ENCODE results near the gene RIT2. TPM values are rescaled to one million over a fixed set of nuclear protein-coding genes. Genes with fewer than 3 reads are reported as not detected.

Gene RIT2
- polyA plus RNA-seq (2013, experiment 1 of 2): not detected
- not detected for polyA plus RNA-seq (2013, experiment 2 of 2)

DNA sequence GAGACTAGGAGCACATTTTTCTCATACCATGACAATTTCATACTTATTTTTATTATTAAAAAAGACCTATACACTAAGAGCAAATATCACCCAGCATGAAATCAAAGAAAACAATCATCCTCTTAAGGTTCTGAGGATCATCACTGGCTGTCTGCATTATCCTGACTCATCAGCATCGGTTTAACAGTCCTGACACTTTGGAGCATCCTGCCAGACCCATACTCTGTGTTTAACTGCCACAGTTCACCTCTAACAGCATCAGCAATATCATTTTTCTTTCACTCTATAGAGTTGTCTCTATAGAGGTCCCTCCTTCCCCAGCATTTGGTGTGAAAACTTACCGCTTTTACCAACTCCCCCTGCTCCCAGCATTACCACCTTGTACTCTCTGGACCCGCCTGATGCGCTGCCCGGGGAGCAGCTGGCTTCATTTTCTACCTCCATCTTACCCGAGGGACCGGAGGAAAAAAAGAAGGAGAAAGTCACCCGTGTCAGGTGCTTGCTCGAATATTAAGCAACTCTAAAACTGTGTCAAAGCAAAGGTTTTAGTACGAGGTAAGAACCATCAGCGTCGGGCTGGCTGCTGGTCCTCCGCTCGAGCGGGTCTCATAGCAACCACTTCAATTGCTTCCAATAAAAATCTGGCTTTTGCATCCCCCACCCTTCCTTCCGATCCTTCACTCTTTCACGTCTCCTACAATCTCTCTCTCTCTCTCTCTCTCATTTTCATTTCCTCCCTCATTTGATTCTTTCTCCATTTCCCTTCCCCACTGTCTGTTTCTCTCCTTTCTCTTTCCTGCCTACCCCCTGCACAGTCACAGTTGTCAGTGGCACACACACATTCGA is at the start of gene RIT2:
TSS of gene RIT2 (minus strand) at position 610 of the 846 bp plus-strand sequence.
- H3K36me3 ChIP-seq (ENCODE audit: control insufficient read depth, insufficient read depth, low read length): no peaks in the 10 kb centered on the region
- H3K4me3 ChIP-seq (ENCODE audit: extremely low read depth, insufficient read depth, low read length, poor library complexity, severe bottlenecking): no peak within 1 kb of the TSS
- 85 to 87% methylated on average over 15 to 16 of the region's 18 CpGs for WGBS, 2 experiments (ENCODE audit: insufficient coverage in 2 of 2)
- H3K27ac ChIP-seq (ENCODE audit: low read depth, low read length, severe bottlenecking): no peak within 1 kb of the TSS
- H3K4me1 ChIP-seq (ENCODE audit: control insufficient read depth, insufficient read depth, low read length, poor library complexity, severe bottlenecking): no peaks in the 10 kb centered on the region
- no peaks in the 10 kb centered on the region for H3K9me3 ChIP-seq (ENCODE audit: control insufficient read depth, low read length)

DNA sequence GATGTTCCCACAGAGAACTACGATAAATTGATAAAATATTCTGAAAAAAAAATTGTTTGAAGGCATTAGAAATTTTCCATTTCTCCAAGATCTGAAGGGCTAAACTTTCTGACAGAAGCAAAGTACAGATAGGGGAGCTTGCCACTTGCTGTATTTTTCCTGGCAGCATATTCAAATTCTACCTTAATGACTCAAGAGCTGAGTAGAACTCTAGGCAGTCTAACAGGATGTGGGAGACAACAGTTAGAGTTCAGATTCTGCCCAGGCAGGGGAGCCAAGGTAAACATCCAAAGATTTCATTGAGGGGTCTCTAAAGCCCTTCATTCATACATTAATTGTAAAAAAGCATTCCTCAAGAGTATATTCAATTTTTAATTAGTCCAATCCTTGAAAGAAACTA is 46.0 kb upstream of the RIT2 start:
- WGBS, 2 experiments (ENCODE audit: insufficient coverage in 2 of 2): no CpG with 5 or more reads among the region's 1 CpG
- Histone ChIP-seq H3K4me3 (ENCODE audit: extremely low read depth, insufficient read depth, low read length, poor library complexity, severe bottlenecking) (no peak overlapping the region), H3K9me3 (ENCODE audit: control insufficient read depth, low read length) (peaks cover 4% of the 10 kb centered on the region), H3K4me1 (ENCODE audit: control insufficient read depth, insufficient read depth, low read length, poor library complexity, severe bottlenecking) (no peaks in the 10 kb centered on the region), H3K27ac (ENCODE audit: low read depth, low read length, severe bottlenecking) (no peak overlapping the region), H3K36me3 (ENCODE audit: control insufficient read depth, insufficient read depth, low read length) (no peaks in the 10 kb centered on the region)

DNA sequence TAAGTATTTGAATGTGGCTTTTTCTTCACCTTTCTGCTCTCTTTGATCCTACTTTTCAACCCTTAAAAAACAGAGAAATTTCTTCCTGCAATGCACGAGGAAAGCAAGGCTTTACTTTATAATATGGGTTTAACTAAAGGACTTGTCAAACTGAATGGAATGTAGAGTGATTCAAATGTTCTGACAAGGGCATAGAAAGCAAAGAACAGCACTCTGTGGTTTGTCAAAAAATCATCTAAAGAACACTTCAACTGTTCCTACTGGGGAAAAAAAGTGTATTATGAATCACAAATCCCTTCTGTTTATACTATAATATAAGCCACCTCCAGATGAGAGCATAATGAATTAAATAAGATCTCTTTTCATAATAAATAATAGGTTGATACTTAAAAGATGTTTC is 45.0 kb upstream of the RIT2 start:
- Histone ChIP-seq H3K4me1 (ENCODE audit: control insufficient read depth, insufficient read depth, low read length, poor library complexity, severe bottlenecking) (no peaks in the 10 kb centered on the region), H3K4me3 (ENCODE audit: extremely low read depth, insufficient read depth, low read length, poor library complexity, severe bottlenecking) (no peak overlapping the region), H3K27ac (ENCODE audit: low read depth, low read length, severe bottlenecking) (no peak overlapping the region), H3K9me3 (ENCODE audit: control insufficient read depth, low read length) (no peaks in the 10 kb centered on the region), H3K36me3 (ENCODE audit: control insufficient read depth, insufficient read depth, low read length) (no peaks in the 10 kb centered on the region)
- WGBS, 2 experiments (ENCODE audit: insufficient coverage in 2 of 2): no CpG with 5 or more reads among the region's 1 CpG

DNA sequence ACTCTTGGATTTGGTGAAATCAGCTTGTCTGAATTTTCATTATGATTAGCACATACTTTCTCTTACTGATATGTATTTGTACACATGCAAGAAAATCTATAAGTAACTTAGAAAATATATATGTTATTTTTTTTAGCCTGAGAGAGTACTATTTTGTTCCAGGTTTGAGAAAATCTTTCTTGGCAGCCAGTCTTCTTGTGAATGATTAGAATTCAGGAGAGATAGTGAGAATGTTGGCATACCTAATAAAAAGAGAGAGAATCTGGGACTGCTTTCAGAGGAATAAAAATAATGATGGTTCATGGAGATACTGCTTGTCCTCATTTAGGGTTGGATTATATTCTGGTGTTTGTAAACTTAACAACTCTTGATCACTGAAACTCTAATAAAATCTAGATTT is 44.4 kb upstream of the RIT2 start:
- Histone ChIP-seq H3K27ac (ENCODE audit: low read depth, low read length, severe bottlenecking) (no peak overlapping the region), H3K9me3 (ENCODE audit: control insufficient read depth, low read length) (no peaks in the 10 kb centered on the region), H3K4me1 (ENCODE audit: control insufficient read depth, insufficient read depth, low read length, poor library complexity, severe bottlenecking) (no peaks in the 10 kb centered on the region), H3K36me3 (ENCODE audit: control insufficient read depth, insufficient read depth, low read length) (no peaks in the 10 kb centered on the region), H3K4me3 (ENCODE audit: extremely low read depth, insufficient read depth, low read length, poor library complexity, severe bottlenecking) (no peak overlapping the region)

DNA sequence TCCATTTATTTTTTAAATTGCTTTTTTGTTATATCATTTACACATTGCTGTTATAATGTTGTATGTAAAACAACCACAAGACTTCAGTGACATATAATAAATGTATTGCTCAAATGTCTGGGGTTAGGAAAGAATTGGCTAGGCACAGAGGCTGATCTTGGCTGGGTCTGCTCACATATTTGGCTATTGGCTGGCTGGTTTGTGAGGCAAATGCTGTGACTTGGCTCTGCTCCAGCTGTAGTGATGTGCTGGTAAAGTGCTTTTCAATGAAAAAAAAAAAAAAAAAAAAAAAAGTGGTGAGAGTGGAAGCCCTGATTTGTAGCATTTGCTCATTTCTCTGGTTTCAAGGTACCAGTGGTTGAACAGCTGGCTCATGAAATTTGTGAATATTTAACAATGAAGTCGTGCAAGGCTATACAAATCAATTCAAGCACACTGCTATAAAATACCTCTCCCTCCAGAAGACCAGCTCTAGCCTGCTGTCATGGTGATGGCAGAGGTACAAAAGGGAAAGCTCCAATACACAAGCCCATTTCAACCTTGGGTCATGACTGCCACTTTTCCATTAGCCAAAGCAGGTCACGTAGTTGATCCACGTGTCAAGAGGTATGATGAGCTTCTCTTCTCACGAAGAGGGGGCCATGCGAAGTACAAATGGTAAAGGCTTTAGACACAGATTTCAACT is 43.7 kb upstream of the RIT2 start:
- Histone ChIP-seq H3K36me3 (ENCODE audit: control insufficient read depth, insufficient read depth, low read length) (no peaks in the 10 kb centered on the region), H3K4me1 (ENCODE audit: control insufficient read depth, insufficient read depth, low read length, poor library complexity, severe bottlenecking) (no peaks in the 10 kb centered on the region), H3K27ac (ENCODE audit: low read depth, low read length, severe bottlenecking) (no peak overlapping the region), H3K4me3 (ENCODE audit: extremely low read depth, insufficient read depth, low read length, poor library complexity, severe bottlenecking) (no peak overlapping the region), H3K9me3 (ENCODE audit: control insufficient read depth, low read length) (no peaks in the 10 kb centered on the region)
- 94 to 100% methylated on average over 3 of the region's 5 CpGs for WGBS, 2 experiments (ENCODE audit: insufficient coverage in 2 of 2)

DNA sequence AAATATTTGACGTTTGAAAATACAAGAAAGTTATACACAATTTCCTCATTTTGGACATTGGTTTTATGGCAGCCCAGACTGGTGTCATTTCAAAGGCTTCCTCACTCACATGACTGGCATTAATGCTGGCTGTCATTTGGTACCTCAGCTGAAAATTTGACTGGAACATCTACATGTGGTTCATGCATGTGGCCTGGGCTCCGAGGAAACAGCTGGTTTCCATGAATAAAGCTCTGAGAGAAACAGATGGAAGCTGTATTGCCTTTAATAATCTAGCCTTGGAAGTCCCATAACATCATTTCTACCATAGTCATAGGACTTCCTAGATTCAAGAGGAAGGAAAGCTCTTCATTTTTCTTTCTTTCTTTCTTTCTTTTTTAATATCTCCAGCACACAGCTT is 42.9 kb upstream of the RIT2 start:
- H3K9me3 ChIP-seq (ENCODE audit: control insufficient read depth, low read length): no peaks in the 10 kb centered on the region
- WGBS, 2 experiments (ENCODE audit: insufficient coverage in 2 of 2): 100% methylated on average over 1 of the region's 2 CpGs; no CpG with 5 or more reads in 1 of the 2 experiments
- no peak overlapping the region for H3K4me3 ChIP-seq (ENCODE audit: extremely low read depth, insufficient read depth, low read length, poor library complexity, severe bottlenecking)

DNA sequence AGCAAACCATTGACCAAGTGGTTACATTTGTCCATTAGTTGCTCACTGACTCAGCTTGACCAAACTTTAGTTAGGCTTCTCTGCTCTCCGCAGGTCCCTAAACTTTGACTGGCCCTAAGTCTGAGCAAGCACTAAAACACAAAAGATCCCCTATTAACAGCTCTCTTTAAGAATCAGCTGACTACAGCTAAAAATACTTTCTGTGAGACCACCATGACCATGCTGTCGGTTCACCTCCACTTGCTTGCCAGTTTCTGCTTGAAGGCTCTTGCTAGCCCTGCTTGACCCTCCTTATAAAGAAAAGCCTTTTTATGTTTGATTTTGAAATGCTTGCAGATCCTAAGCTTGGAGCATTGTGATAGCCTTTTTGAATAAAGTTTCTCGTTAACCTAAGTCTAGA is 40.4 kb upstream of the RIT2 start:
- no peaks in the 10 kb centered on the region for H3K9me3 ChIP-seq (ENCODE audit: control insufficient read depth, low read length)
- no peak overlapping the region for H3K4me3 ChIP-seq (ENCODE audit: extremely low read depth, insufficient read depth, low read length, poor library complexity, severe bottlenecking)
- 82 to 92% methylated on average over 2 of the region's 3 CpGs for whole genome bisulfite sequencing, 2 experiments (ENCODE audit: insufficient coverage in 2 of 2)
- no peaks in the 10 kb centered on the region for H3K4me1 ChIP-seq (ENCODE audit: control insufficient read depth, insufficient read depth, low read length, poor library complexity, severe bottlenecking)
- H3K27ac ChIP-seq (ENCODE audit: low read depth, low read length, severe bottlenecking): no peak overlapping the region
- no peaks in the 10 kb centered on the region for H3K36me3 ChIP-seq (ENCODE audit: control insufficient read depth, insufficient read depth, low read length)

More for the DNA sequence above, 42.9 kb upstream of the RIT2 start:
- H3K27ac ChIP-seq (ENCODE audit: low read depth, low read length, severe bottlenecking): no peak overlapping the region
- H3K36me3 ChIP-seq (ENCODE audit: control insufficient read depth, insufficient read depth, low read length): no peaks in the 10 kb centered on the region
- no peaks in the 10 kb centered on the region for H3K4me1 ChIP-seq (ENCODE audit: control insufficient read depth, insufficient read depth, low read length, poor library complexity, severe bottlenecking)

DNA sequence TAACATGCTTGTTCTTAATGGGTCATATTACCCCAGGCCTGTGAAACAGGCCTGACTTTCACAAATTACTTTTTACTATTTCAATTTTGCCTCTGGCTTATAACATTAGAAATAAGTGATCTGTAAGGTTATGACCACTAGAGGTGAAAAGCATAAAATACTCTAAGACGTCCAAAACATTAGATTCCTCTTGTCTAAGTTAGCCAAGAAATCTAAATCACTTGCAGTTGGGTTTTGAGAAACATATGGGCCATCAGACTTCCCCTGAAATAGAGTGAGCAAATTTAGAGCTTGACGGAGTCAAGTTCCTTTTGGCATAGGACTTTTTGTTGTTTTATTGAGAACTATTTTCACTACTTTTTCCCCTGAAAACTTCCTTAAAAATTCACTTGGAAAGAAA is 32.7 kb upstream of the RIT2 start:
- Histone ChIP-seq H3K36me3 (ENCODE audit: control insufficient read depth, insufficient read depth, low read length) (no peaks in the 10 kb centered on the region), H3K9me3 (ENCODE audit: control insufficient read depth, low read length) (no peaks in the 10 kb centered on the region), H3K27ac (ENCODE audit: low read depth, low read length, severe bottlenecking) (no peak overlapping the region), H3K4me1 (ENCODE audit: control insufficient read depth, insufficient read depth, low read length, poor library complexity, severe bottlenecking) (no peaks in the 10 kb centered on the region), H3K4me3 (ENCODE audit: extremely low read depth, insufficient read depth, low read length, poor library complexity, severe bottlenecking) (no peak overlapping the region)
- WGBS, 2 experiments (ENCODE audit: insufficient coverage in 2 of 2): no CpG with 5 or more reads among the region's 2 CpGs

DNA sequence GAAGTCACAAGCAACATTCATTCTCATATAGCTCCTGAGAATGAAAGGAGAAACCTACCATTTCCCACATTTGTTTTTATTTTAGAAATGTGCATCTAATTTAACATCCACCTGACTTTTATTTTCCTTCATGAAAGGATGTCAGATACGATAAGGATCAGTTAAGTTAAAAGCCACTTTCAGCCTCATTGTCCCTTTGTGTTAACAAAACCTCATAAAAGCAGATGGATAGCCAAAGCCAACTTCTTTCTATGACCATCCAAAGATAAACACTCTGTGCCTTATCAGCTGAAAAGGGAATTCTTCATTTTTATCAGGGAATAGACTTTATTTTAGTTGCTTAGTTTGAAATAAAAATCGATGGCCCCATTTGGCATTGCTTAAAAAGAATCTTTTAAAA is 25.7 kb upstream of the RIT2 start:
- Histone ChIP-seq H3K9me3 (ENCODE audit: control insufficient read depth, low read length) (no peaks in the 10 kb centered on the region), H3K4me3 (ENCODE audit: extremely low read depth, insufficient read depth, low read length, poor library complexity, severe bottlenecking) (no peak overlapping the region), H3K36me3 (ENCODE audit: control insufficient read depth, insufficient read depth, low read length) (no peaks in the 10 kb centered on the region), H3K4me1 (ENCODE audit: control insufficient read depth, insufficient read depth, low read length, poor library complexity, severe bottlenecking) (no peaks in the 10 kb centered on the region), H3K27ac (ENCODE audit: low read depth, low read length, severe bottlenecking) (no peak overlapping the region)
- 100% methylated on average over 1 of the region's 2 CpGs; no CpG with 5 or more reads in 1 of the 2 experiments for WGBS, 2 experiments (ENCODE audit: insufficient coverage in 2 of 2)

DNA sequence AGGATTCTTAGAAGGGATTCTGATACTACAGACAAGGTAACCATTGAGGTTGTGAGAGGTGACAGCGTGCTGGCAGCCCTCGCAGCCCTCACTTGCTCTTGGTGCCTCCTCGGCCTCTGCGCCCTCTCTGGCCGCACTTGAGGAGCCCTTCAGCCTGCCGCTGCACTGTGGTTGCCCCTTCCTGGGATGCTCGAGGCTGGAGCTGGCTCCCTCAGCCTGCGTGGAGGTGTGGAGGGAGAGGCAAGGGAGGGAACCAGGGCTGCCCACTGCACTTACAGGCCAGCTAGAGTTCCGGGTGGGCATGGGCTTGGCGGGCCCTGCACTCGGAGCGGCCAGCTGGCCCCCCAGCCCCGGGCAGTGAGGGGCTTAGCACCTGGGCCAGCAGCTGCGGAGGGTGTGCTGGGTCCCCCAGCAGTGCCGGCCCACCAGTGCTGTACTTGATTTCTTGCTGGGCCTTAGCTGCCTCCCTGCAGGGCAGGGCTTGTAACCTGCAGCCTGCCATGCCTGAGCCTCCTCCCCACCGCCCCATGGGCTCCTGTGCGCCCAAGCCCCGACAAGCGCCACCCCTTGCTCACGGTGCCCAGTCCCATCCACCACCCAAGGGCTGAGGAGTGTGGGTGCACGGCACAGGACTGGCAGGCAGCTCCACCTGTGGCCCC is 23.9 kb upstream of the RIT2 start:
- WGBS, 2 experiments (ENCODE audit: insufficient coverage in 2 of 2): 88 to 91% methylated on average over 10 to 17 of the region's 21 CpGs

More for the DNA sequence above, 23.9 kb upstream of the RIT2 start:
- H3K27ac ChIP-seq (ENCODE audit: low read depth, low read length, severe bottlenecking): no peak overlapping the region
- no peaks in the 10 kb centered on the region for H3K4me1 ChIP-seq (ENCODE audit: control insufficient read depth, insufficient read depth, low read length, poor library complexity, severe bottlenecking)
- no peak overlapping the region for H3K4me3 ChIP-seq (ENCODE audit: extremely low read depth, insufficient read depth, low read length, poor library complexity, severe bottlenecking)
- H3K36me3 ChIP-seq (ENCODE audit: control insufficient read depth, insufficient read depth, low read length): no peaks in the 10 kb centered on the region
- no peaks in the 10 kb centered on the region for H3K9me3 ChIP-seq (ENCODE audit: control insufficient read depth, low read length)

All from mesodermal cell (in vitro differentiated cells).